Neural progenitor cell (in vitro differentiated cells): ENCODE measurements around the gene SIGMAR1.

Experiments used
- CTCF ChIP-seq: fragments of 200-600 bp; sonication (generic); IDR thresholded peaks from 2 replicates; pipeline ENCODE4 v1.5.1; 2017; ENCODE audit warnings: antibody characterized with exemption, mild to moderate bottlenecking
- EZH2 ChIP-seq: fragments of 200-600 bp; sonication (generic); IDR thresholded peaks from 2 replicates; pipeline ENCODE4 v1.6.1; 2017; ENCODE audit warnings: antibody characterized with exemption, mild to moderate bottlenecking, moderate library complexity
- EZH2phosphoT487 ChIP-seq: fragments of 200-600 bp; sonication (generic); IDR thresholded peaks from 2 replicates; pipeline ENCODE4 v1.6.1; 2017; ENCODE audit warnings: antibody characterized with exemption

DNA sequence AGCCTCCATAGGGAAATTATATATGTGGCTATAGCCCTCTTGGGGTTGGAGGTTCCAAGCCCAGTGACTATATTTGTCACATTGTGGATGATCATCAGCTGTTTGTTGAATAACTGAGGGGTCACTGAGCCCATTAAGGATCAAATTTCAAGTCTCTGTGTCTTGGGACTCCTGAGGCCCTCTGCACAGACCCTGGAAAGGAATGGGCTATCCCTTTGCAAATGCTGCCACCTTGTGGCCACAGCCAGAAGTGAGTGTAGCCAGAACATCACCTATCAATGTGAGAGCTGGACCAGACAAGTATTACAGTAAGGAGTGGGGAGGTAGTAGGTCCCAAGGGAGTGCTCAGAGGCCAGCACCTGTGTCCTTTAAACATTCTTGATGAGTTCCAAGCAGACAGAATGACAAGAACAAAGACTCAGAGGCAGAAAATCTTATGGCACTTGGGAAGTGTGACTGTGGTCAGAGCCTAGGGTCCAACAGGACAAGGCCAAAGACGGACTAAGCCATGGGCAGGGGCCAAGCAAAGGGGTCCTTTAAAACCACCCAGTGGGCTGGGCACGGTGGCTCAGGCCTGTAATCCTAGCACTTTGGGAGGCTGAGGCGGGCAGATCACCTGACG, 33.9 kb downstream of the SIGMAR1 start:
- TF ChIP-seq CTCF (peak; percentile 98), EZH2phosphoT487 (no peak), EZH2 (no peak)
